NCI-H524 (cell line): ENCODE measurements around the gene EGFL7.

Source experiments
- DNase-seq, 2 experiments: peaks; one replicate each; lab custom pipeline; 2025; lab: John Stamatoyannopoulos, UW

Gene EGFL7

DNA sequence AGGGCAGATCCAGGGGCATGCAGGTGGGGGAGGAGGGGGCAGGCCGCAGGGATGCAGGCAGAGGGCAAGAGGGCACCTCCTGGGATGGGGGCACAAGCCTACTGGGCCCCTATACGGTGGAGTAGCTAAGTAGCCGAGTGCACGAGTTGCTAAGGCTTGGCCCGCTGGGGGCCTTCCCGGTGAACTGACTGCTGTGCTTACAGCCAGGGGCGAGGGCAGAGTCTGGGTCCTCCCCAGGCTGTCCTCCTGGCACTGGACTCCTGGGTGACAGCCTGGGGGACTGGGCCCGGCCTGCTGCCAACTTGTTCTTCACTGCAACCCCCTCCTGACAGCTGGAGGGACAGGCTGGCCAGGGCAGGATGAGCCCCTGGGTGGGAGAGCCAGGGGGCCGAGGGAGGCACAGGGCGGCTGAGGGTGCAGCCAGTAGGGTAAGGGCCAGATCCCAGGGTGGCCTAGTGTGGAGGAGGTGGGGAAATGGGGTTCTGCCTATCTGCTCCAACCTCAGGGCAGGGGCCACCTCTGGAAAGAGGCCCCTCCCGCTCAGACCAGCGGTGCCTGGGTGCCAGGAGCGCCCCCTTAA is 1.7 kb upstream of the EGFL7 start:
- no peak for DNase-seq

DNA sequence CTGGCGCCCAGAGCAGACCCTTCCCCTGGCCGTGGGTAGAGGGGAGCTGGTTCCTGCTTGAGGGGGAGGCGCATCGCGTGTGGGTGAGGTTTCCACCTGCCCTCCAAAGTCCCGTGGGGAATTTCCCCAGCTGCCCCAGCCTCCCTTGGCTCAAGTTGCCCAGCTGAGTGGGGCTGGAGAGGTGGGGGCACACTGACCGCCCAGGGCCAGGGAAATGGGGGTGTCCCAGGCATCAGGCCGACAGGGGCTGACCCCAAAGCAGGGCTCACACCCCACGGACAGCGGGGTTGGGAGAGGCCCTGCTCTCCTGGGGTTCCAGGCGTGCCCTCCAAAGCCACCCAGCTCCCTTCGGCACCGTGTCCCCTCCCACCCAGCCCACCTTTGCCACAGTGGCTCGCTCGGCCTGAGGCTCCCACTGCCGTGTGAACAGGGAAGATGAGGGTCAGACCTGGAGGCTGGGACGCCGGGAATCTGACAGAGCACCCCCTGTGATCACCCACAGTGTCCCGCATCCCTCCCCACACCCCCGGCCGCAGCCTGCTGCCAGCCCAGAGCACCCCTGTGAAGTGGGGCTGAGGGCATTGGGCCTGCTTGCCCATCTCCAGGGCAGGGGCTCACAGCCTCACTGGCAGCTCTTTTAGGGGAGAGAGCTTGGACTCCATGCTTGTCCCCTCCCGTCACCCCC is 933 bp upstream of the EGFL7 start:
- DNase-seq, result no peak

DNA sequence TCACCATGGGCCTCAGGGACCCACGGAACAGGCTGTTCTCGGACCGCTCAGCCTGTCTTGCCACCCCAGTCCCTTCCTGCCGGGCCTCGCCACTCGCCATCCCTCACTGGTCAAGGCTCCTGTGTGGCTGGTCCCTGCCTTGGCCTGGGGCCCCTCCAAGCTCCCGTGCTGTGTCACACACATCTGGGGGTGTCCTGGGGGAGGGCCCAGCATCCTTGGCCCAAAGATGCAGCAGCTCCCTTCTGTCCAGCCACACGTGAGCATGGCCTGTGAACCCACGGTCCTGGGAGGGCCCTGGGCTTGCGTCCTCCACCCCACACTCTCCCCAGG is 425 bp upstream of the EGFL7 start:
- no peak for DNase-seq

DNA sequence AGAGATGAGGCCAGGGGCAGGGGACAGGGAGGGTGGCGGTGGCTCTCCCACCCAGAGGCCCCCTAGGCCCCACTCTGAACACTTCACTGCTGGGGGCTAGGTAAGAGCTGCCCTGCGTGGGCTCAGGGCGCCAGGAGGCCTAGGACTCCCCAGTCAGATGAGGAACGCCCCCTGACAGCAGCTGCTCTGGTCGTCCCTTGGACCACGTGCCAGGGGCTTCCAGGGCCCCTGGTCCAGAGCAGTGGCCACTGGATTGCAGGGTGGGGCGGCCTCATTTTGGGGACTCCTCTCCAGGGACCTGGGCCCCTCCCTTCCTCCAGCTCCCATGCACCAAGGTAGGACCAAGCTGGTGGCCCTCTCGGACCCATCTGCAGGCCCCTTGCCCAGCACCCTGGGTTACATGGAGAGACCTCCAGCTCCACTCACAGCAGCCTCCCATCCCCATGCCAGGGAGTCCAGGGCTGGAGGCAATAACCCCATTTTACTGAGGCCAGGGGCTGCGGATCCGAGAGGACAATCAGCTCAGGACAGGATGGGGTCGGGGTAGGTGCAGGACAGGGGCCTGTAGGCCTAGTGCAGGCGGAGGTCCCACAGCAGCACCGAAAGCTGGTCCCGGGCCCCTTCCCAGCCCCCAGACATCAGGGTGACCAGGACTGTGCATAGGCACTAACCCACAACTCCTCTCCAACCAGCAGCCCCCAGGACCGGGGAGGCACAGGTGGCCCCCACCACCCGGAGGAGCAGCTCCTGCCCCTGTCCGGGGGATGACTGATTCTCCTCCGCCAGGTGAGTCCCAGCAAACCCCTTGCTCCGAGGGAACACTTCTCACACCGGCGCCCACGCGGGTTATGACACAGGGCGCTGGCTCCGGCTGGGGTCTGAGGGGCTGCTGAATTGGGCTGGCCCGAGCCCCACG is 1.5 kb downstream of the EGFL7 start:
- DNase-seq, result no peak

DNA sequence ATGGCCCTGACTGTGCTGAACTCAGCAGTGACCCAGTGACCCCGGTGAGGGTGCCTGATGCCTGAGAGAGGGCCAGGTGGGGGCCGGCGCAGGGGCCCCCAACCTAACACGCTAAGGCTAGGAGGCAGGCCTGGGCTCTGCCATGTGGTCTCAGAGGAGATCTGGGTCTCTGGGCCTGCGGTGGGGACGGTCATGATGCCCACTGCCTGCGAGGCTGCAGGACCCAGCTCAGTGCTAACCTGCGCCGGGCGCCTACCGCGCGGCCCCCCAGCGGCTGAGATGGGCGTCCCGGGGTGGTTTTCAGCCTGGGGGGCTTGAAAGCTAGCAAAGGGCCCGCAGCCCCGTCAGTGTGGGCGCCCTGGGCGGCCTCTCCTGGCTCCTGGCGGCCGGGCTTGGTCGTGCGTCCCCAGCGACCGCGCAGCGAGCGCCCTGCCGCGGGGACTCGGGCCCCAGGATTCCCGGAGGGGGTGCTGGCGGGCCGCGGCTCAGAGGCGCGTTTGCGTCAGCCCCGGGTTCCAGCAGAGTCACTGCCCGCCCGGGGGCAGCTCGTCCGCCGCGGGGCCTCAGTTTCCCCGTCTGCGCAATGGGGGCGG is 2.5 kb downstream of the EGFL7 start:
- DNase-seq, result peak in 1 of 2 experiments; percentile 27

DNA sequence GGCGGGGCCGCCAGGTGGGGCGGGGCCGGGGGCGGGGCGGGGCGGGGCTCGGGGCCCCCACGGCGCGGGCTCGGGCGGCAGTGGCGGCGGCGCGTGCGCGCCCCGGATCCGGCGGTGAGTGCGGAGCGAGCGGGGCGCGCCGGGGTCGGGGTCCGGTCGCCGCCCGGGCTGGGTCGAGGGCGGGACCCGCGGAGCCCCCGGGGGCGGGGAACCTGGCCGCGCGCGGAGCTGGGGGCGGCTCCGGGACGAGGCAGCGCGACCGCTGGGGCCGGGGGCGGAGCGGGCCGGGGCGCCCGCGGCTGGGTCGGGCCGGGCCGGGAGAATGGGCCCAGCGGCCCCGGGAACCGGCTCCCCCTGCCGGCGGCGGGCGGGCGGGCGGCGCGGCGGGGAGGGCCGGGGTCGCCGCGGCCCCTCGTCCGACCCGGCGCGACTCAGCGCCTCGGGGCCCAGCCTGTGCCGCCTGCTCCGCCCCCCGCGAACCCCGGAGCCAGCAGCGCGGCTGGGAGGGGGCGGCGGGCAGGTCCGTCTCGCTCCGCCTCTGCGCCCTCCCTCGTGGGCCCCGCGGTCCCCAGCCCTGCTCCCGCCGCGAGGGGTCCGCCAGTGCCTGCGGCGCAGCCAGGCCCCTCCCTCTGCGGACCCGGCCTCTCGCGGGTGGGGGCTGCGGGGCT is 3.1 kb downstream of the EGFL7 start:
- no peak for DNase-seq

DNA sequence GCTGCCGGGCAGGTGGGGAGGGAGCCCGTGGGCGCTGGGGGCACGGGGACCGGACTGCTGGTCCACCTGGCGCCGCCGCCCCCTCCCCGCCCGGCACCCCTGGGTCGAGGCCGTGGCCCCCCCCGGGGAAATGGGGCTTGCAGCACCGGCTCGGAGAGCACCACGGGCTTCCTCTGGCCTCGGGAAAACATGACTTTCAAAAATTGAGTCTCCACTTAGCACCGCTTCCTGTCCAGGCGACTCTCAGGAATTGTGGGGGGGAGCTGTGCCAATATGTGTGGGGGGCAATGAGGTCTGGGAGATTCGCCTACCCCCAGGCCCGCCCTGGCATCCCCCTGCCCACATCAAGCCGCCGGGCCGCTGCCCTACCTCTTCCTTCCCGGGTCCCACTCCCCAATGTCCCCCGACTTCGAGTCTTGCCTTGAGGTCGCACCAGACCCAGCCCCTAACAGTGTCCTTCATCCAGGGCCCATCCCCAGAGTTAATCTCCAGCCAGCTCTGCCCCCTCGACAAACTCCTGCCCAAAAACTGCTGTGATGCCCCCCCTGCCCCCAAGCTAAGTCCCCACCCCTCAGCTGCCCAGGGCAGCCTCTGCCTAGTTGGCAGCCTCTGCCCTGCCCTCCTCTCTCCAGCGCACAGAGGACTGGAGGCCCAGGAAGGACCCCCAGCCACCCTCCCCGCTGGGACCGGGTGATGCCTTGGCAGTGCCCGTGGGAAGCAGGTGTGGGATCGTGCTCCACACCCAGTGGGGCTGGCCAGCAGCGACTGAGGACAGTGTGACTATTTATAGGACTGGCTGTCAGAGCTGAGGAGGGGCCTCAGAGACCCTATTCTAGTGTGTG is 3.9 kb downstream of the EGFL7 start:
- no peak for DNase-seq

DNA sequence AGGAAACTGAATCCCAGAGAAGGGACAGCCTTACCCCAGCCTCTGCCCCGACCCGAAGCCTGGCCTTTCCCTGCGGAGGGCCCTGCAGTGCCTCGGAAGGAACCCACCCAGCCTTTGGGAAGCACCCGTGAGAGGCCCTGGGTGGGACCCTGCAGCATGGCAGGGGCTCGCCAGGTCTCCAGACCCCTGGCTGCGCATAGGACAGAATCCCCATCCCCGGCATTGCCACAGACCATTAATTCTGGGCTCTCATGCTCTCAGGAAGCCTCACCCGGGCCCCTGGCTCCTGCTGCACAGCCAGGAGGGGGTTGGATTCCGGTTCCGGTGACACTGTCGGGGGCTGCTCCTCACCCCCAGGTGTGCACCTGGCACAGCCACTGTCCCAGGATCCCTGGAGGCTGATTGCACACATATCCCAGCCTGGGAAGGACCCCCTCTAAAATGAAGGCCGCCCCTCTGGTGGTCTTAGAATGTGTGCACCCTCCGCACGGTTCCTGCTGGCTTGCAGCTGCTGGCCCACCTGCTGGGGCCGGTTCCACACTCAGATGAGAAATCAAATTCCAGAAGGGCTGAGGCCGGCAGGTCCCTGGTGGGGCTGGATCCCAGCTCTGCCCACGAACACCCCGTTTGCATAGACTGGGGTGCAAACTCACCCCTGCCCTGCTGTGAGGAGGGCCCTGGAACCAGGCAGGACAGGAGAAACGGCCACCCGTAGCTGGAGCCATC is 4.7 kb downstream of the EGFL7 start:
- DNase-seq, result no peak

DNA sequence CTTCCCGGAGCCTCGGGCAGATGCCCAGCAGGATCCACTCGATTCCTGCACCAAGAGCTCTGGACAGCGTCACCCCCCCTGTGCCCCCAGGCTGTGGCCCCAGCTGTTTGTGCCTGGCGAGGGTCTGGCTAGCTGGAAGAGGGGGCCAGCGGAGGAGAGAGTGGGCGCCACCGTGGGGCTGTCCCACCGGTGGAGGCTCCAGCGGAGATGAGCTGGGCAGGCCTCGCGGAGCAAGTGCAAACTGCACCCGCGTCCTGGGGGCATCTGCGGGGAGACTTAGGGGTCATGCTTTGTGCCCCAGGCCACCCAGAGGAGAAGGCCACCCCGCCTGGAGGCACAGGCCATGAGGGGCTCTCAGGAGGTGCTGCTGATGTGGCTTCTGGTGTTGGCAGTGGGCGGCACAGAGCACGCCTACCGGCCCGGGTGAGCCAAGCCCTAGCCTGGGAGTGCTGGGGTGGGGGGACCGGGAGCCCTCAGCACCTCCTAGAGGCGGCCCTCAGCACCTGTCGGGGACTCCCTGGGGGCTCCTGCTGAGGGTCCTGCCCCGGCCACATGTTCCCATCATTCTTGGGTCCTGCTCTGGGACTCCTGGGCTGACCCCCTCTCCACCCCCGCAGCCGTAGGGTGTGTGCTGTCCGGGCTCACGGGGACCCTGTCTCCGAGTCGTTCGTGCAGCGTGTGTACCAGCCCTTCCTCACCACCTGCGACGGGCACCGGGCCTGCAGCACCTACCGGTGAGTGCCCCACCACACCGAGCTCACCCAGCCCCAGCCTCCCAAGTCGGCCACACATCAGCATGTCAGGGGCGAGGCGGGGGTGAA is 5.4 kb downstream of the EGFL7 start:
- no peak for DNase-seq

DNA sequence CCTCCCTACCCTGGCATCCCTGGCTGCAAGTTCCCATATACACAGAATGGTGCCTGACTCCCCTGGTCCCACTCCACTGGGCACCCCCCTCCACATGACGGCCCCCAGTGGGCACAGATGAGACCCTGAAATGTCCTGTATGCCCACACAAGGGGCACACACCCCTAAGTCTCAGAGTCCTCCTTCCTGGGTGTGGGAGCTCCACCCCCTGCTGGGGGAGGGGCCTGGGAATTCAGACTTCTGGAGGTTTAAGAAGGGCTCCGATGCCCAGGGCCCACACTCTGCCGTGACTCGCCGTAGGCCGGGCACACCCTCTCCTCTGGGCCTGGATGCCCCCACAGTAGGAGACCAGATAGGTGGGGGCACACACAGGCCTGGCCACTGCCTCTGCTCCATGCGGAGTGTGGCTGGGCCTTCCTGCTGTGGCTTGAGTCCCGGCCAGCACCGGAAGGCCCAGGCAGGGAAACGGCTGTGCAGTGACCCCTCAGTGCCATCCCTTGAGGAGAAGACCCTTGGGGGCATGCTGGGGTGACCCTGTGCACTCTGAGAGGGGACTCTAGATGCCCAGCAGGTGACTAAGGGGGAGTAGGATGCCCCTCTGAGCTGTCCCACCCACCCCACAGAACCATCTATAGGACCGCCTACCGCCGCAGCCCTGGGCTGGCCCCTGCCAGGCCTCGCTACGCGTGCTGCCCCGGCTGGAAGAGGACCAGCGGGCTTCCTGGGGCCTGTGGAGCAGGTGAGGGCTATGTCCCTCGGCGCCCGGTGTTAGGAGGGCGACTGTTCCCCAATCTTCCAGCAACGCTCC is 6.5 kb downstream of the EGFL7 start:
- no peak for DNase-seq

DNA sequence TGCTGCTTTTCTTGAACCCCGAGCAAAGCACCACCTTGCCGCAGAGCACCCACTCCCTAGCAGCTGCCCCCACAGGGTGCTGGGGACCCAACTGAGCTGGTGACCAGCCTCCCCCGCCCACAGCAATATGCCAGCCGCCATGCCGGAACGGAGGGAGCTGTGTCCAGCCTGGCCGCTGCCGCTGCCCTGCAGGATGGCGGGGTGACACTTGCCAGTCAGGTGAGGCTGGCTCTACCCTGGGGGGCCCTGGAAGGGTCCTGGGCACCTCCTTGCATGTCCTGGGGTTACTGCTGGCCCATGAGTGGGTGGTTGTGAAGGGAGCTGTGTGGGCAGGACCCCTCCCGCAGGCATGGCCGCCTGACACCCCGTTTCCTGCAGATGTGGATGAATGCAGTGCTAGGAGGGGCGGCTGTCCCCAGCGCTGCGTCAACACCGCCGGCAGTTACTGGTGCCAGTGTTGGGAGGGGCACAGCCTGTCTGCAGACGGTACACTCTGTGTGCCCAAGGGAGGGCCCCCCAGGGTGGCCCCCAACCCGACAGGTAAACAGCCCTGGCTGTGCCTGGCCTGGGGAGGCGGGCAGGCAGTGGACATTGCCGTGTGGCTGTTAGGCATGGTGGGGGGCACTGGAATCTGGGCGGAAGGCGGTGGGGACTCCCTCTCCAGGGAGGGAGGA is 7.2 kb downstream of the EGFL7 start:
- no peak for DNase-seq

DNA sequence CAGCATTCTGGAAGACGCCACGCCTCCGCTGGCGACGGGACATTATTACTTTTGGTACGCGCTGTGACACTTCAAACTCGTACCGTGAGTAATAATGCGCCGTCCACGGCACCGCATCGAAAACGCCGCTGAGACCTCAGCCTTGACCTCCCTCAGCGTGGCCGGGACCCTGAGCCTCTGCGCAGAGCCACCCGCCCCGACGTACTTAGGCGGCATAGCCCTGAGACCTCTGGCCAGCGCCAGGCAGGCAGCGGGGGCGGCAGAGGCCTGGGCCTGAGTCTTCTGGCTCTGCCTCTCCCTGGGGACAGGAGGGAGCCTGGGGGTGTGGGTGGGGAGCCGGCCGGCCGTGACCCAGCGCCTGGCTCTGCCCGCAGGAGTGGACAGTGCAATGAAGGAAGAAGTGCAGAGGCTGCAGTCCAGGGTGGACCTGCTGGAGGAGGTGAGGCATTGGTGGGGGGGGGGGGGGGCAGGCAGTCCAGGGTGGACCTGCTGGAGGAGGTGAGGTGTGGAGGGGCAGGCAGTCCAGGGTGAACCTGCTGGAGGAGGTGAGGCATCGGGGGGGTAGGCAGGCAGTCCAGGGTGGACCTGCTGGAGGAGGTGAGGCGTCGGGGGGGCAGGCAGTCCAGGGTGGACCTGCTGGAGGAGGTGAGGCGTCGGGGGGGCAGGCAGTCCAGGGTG is 8.0 kb downstream of the EGFL7 start:
- DNase-seq, result no peak

DNA sequence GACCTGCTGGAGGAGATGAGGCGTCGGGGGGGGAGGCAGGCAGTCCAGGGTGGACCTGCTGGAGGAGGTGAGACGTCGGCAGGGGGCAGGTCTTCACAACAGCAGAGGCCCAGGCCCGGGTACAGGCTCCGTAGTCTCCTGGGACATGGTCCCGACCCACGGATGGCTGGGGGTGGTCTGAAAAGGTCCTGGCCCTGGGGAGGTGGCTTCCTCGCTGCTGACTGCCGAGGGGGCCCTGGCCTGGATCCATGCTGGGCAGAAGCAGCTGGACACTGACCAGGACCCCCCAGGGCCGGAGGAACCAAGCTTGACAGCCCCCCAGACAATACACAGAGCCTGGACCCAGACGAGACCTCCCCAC is 8.5 kb downstream of the EGFL7 start:
- DNase-seq, result peak in 1 of 2 experiments; percentile 43

DNA sequence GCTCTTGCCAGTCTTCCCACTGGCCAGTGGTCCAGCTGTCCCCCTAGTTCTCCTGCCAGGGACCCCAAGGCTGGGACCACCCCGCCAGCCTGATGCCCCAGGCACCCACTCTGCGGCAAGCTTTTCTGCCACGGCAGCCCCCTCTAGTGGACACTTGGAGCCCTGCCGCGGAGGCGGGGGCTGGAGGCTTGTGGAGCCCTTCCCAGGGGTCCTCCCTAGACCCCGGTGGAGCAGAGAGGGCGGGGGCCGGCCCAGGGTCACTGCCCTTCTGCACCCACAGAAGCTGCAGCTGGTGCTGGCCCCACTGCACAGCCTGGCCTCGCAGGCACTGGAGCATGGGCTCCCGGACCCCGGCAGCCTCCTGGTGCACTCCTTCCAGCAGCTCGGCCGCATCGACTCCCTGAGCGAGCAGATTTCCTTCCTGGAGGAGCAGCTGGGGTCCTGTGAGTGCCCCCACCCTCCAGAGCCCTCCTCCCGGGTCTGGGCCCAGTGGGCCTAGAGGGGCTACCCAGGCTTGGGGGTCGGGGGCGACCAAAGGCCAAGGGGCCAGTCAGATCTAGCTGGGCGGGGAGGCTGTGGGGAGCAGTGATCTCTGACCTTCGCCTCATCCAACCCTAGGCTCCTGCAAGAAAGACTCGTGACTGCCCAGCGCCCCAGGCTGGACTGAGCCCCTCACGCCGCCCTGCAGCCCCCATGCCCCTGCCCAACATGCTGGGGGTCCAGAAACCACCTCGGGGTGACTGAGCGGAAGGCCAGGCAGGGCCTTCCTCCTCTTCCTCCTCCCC is 9.1 kb downstream of the EGFL7 start:
- peak in 1 of 2 experiments; percentile 52 for DNase-seq

DNA sequence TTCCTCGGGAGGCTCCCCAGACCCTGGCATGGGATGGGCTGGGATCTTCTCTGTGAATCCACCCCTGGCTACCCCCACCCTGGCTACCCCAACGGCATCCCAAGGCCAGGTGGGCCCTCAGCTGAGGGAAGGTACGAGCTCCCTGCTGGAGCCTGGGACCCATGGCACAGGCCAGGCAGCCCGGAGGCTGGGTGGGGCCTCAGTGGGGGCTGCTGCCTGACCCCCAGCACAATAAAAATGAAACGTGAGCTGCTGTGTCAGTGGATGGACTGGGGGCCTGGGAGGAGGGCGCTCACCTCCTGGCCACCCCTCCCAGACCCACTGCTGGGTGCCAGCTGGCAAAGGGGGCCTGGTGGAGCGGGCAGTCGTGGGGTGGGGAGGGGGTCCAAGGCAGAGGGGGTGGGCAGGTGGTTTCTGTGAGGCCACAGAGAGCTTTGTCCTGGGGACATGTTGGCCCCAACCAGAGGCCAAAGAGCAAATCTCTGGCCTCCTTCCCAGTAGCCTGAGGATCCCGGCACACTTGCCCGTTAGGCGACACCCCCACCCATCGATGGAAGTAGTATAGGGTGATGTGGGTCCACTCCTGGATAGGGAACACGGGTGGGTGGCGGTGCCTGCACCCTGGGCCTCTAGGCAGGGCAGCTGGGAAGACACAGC is 9.8 kb downstream of the EGFL7 start:
- no peak for DNase-seq
